GM19452 (cell line): ENCODE measurements around the gene GTF2E1.

Experiments
- ATAC-seq: cut with Tn5 transposase; IDR thresholded peaks from one replicate; pipeline ENCODE4 v1.9.1; 2021; ENCODE audit not compliant: unreplicated experiment

GTF2E1 gene

GRCh38 chr3:120797857-120798256 lies 55.3 kb downstream of the GTF2E1 start:
- no peak for ATAC-seq

GRCh38 chr3:120798346-120798745 lies 55.8 kb downstream of the GTF2E1 start:
- no peak for ATAC-seq

DNA sequence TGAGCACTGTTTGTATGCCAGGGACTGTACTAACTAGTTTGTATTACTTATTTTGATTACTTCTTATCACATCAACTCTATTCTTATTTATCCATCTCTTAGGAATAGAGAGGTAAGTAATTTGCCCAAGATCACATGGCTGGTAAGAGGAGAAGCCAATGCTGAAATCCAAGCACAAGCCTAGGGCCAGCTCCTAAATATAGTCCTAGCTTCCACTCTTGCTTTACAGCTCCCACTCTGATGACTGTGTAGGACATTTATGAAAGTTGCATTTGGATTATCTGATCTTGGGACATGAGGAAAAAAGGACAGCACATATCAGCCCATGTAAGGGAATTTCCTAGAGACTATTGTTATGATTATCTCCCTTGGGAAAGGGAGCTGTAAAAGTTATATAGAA lies 58.1 kb downstream of the GTF2E1 start:
- no peak for ATAC-seq

DNA sequence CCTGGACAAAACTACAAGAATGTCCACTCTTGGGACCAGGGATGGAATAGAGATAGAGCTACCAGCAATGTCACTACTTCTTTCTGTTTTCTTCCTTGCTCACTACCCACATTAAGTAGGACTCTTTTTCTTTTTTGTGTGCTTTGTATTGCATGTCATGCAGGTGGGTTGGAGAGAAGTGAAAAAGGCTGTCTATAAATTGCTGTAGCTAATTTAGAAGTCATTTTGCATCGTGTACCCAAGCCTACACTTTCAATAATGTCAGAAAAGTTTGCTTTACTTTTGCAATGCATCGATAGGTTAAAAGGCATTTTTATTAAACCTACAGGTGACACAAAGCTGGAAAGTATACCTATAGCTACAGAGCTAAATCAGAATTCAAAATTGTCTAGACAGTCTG lies 58.9 kb downstream of the GTF2E1 start:
- no peak for ATAC-seq

DNA sequence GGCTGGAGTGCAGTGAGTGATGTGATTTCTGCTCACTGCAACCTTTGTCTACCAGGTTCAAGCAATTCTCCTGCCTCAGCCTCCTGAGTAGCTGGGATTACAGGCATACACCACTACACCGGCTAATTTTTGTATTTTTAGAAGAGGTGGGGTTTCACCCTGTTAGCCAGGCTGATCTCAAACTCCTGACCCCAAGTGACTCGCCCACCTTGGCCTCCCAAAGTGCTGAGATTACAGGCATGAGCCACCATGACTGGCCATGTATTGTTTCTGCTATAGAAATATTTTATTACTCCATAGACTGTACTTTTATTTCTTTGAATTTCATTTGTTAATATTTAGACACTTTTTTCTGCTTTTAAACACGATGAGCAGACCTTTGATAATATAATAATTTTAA lies 60.4 kb downstream of the GTF2E1 start:
- ATAC-seq: no peak

- ATAC-seq: no peak
These were observed 74.2 kb downstream of the GTF2E1 start for GRCh38 chr3:120816728-120817127.

- ATAC-seq: no peak
These were observed 78.2 kb downstream of the GTF2E1 start for GRCh38 chr3:120820748-120821147.

GRCh38 chr3:120821426-120821825 lies 78.9 kb downstream of the GTF2E1 start:
- ATAC-seq: no peak

GRCh38 chr3:120823156-120823555 lies 80.6 kb downstream of the GTF2E1 start:
- no peak for ATAC-seq

DNA sequence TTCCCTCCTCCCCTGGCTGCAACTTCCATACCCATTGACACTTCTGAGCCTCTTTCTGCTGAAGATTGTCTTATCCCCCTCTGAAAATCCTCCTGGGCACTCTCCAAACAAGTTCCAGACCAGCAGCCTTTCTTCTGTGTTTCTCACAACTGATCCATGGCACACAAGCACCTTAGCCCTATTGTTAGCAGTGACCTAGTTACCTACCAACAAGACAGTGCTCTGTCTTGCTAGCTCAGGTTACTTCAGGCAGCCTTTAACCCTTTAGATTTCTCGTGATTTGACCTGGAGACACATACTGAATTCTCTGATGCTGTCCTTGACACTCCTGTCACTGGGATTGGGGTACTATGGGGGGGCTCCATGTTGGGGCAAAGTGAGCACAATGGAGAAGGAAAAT lies 82.1 kb downstream of the GTF2E1 start:
- no peak for ATAC-seq

- no peak for ATAC-seq
These were observed 86.3 kb downstream of the GTF2E1 start for GRCh38 chr3:120828796-120829195.

DNA sequence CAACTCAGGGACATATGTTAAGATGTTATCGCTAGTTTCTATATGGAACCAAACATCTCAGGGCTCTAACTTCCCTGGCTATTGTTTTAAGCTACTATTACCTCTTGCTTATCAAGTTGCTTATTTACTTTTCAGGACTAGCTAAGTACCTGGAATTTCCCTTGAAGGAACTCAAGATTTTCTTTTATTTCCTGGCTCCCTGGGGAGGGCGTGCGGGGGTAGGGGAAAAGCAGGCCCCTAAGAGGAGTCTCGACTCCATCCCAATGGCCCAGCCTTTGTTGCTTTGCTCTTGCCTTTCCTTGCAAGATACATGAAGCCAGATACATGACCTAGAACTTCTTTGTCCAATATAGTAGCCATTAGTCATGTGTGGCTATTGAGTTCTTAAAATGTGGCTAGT lies 88.5 kb downstream of the GTF2E1 start:
- ATAC-seq: no peak
